ENCODE data around the gene TCERG1L. TPM values are rescaled to one million over a fixed set of nuclear protein-coding genes. Genes with fewer than 3 reads are reported as not detected.
"Not testable (repeated sequence)": the region's sequence is repeated elsewhere in the genome, so short reads cannot be mapped to it uniquely, and the experiment has no call there.

The TCERG1L gene
- total RNA-seq = 0.31 TPM

- peak; percentile 54 for DNase-seq
Measured at GRCh38 chr10:131311661-131312477, at the start of gene TCERG1L. TCERG1L (minus strand) TSS chr10:131311721; CDS start chr10:131311635, 86 bp downstream.

- DNase-seq = no peak
Measured at GRCh38 chr10:131358741-131359442, 47.4 kb upstream of the TCERG1L start.

GRCh38 chr10:131356442-131356841, 44.9 kb upstream of the TCERG1L start:
- DNase-seq = no peak

- no peak for DNase-seq
Measured at GRCh38 chr10:131355881-131356280, 44.4 kb upstream of the TCERG1L start.

- no peak for DNase-seq
Measured at GRCh38 chr10:131355056-131355455, 43.5 kb upstream of the TCERG1L start.

GRCh38 chr10:131354380-131354779, 42.9 kb upstream of the TCERG1L start:
- peak; percentile 68 for DNase-seq

GRCh38 chr10:131352765-131353290, 41.3 kb upstream of the TCERG1L start:
- DNase-seq = no peak

- no peak for DNase-seq
Measured at GRCh38 chr10:131350660-131351059, 39.1 kb upstream of the TCERG1L start.

GRCh38 chr10:131350245-131350644, 38.7 kb upstream of the TCERG1L start:
- DNase-seq = no peak

- no peak for DNase-seq
Measured at GRCh38 chr10:131346456-131346855, 34.9 kb upstream of the TCERG1L start.

- DNase-seq = no peak
Measured at GRCh38 chr10:131345691-131346090, 34.2 kb upstream of the TCERG1L start.

- no peak for DNase-seq
Measured at GRCh38 chr10:131344747-131345146, 33.2 kb upstream of the TCERG1L start.

- DNase-seq = no peak
Measured at GRCh38 chr10:131337741-131338140, 26.2 kb upstream of the TCERG1L start.

GRCh38 chr10:131332821-131333220, 21.3 kb upstream of the TCERG1L start:
- no peak for DNase-seq

- DNase-seq = no peak
Measured at GRCh38 chr10:131323880-131324279, 12.4 kb upstream of the TCERG1L start.

GRCh38 chr10:131323025-131323424, 11.5 kb upstream of the TCERG1L start:
- DNase-seq = no peak

GRCh38 chr10:131322575-131322974, 11.1 kb upstream of the TCERG1L start:
- not testable (repeated sequence) for DNase-seq

GRCh38 chr10:131320860-131321604, 9.5 kb upstream of the TCERG1L start:
- DNase-seq = no peak

GRCh38 chr10:131318814-131319213, 7.3 kb upstream of the TCERG1L start:
- DNase-seq = no peak

- no peak for DNase-seq
Measured at GRCh38 chr10:131318291-131318690, 6.8 kb upstream of the TCERG1L start.

GRCh38 chr10:131316321-131317075, 5.0 kb upstream of the TCERG1L start:
- DNase-seq = no peak

GRCh38 chr10:131315344-131315743, 3.8 kb upstream of the TCERG1L start:
- no peak for DNase-seq

All from tongue (tissue), 2 donors.